CD8-positive, alpha-beta memory T cell (primary cell): ENCODE measurements around the gene CALD1. TPM values are rescaled to one million over a fixed set of nuclear protein-coding genes. Genes with fewer than 3 reads are reported as not detected.

Experiments used
- CTCF ChIA-PET: fragments of 350-600 bp; sonication (Branson Sonifier 250); formaldehyde crosslinking; loops from one replicate; lab custom pipeline; 2021; ENCODE audit warnings: antibody characterized with exemption; lab: Charles Lee
- POLR2A ChIA-PET: fragments of 350-600 bp; sonication (Branson Sonifier 250); formaldehyde crosslinking; loops from one replicate; lab custom pipeline; 2021; ENCODE audit warnings: antibody characterized with exemption; lab: Charles Lee
- DNase-seq, 5 donors: peaks; one replicate each; pipeline versions ENCODE4 v3.0.0 to v3.0.0-alpha.2; 2020 to 2022; ENCODE audit warnings: mixed read lengths in 1 of 5
- H3K27ac ChIP-seq: one replicate; pipeline ENCODE4 v1.7.0; 2013; ENCODE audit warnings: low read depth, mild to moderate bottlenecking, low read length, moderate library complexity
- H3K27me3 ChIP-seq: 2 replicates; pipeline ENCODE4 v1.7.0; 2013; ENCODE audit warnings: low read length, mild to moderate bottlenecking; ENCODE audit not compliant: insufficient read depth, poor library complexity, severe bottlenecking
- H3K36me3 ChIP-seq: 2 replicates; pipeline ENCODE4 v1.7.0; 2013; ENCODE audit warnings: mild to moderate bottlenecking, low read length, moderate library complexity; ENCODE audit not compliant: insufficient read depth
- H3K4me1 ChIP-seq: 2 replicates; pipeline ENCODE4 v1.7.0; 2013; ENCODE audit warnings: mild to moderate bottlenecking, low read length, moderate library complexity; ENCODE audit not compliant: insufficient read depth
- H3K4me3 ChIP-seq: 2 replicates; pipeline ENCODE4 v1.7.0; 2013; ENCODE audit warnings: mild to moderate bottlenecking, low read length
- H3K9me3 ChIP-seq: 2 replicates; pipeline ENCODE4 v1.7.0; 2013; ENCODE audit warnings: mild to moderate bottlenecking, low read length
- H3K27ac Mint-ChIP-seq, 8 donors: one replicate each; pipeline ENCODE4 v1.8.0; 2020 to 2021; ENCODE audit warnings: mixed read lengths in 8 of 8, mild to moderate bottlenecking in 6 of 8, inconsistent platforms in 3 of 8, moderate library complexity in 3 of 8
- H3K27me3 Mint-ChIP-seq, 2 donors: one replicate each; pipeline ENCODE4 v1.8.0; 2020 to 2021; ENCODE audit warnings: mixed read lengths in 2 of 2, mild to moderate bottlenecking in 1 of 2, moderate library complexity in 1 of 2
- H3K36me3 Mint-ChIP-seq, 3 donors: one replicate each; pipeline ENCODE4 v1.8.0; 2020 to 2021; ENCODE audit warnings: mixed read lengths in 3 of 3, inconsistent platforms in 1 of 3, mild to moderate bottlenecking in 1 of 3
- H3K4me1 Mint-ChIP-seq, 3 donors: one replicate each; pipeline ENCODE4 v1.8.0; 2020 to 2021; ENCODE audit warnings: mixed read lengths in 3 of 3, inconsistent platforms in 1 of 3, mild to moderate bottlenecking in 1 of 3
- H3K4me3 Mint-ChIP-seq, 7 donors: one replicate each; pipeline ENCODE4 v1.8.0; 2020 to 2021; ENCODE audit warnings: mixed read lengths in 7 of 7, mild to moderate bottlenecking in 6 of 7, moderate library complexity in 4 of 7, inconsistent platforms in 2 of 7
- H3K9me3 Mint-ChIP-seq, 5 donors: one replicate each; pipeline ENCODE4 v1.8.0; 2020 to 2022; ENCODE audit warnings: mixed read lengths in 5 of 5, mild to moderate bottlenecking in 3 of 5, moderate library complexity in 2 of 5, inconsistent platforms in 1 of 5
- polyA plus RNA-seq: library from polyadenylated mRNA; unstranded; fragments of 300-500 nt; fragmentation: Illumina TruSeq; gene quantifications from one replicate; pipeline ENCODE4 v1.2.3, GENCODE V29; 2021
- total RNA-seq, 2 experiments: library from RNA; stranded (reverse); gene quantifications; one replicate each; pipeline ENCODE4 v1.2.3, GENCODE V29; 2021

CALD1 gene
- total and polyA plus RNA-seq, 3 experiments from 2014 or later: 3.1 to 3.3 TPM; not detected in 1

DNA sequence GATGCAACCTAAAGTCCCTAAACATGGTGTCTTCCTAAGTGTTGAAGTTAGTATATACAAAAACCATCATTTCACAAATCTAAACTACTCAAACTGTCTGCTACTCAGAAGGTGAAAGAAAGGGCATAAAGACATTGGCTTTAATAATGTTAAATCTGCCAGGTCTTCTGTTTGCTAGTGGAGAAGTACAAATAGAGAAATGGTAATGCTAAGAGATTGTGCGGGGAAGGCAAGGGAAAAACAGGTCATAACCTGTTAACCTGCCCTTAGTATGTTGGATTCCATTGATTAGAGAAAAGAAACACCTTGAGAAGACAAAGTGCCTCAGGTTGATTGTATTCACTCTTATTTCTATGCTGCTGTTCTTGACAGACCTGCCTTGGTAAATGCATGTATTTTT, 80.3 kb downstream of the CALD1 start:
- no peak for DNase-seq
- Mint-ChIP-seq H3K4me1 (peaks cover 3 to 10% (median 5%) of the 10 kb centered on the region in 3 donors), H3K27me3 (peaks cover 0 to 3% of the 10 kb centered on the region in 2 donors), H3K27ac (no peak overlapping the region), H3K36me3 (peaks cover 0 to 6% (median 0%) of the 10 kb centered on the region in 3 donors), H3K9me3 (no peaks in the 10 kb centered on the region), H3K4me3 (no peak overlapping the region)
- ChIA-PET CTCF (no interaction called here), POLR2A (no interaction called here)
- Histone ChIP-seq H3K36me3 (no peaks in the 10 kb centered on the region), H3K27me3 (no peaks in the 10 kb centered on the region), H3K27ac (no peak overlapping the region), H3K9me3 (no peaks in the 10 kb centered on the region), H3K4me3 (no peak overlapping the region), H3K4me1 (peaks cover 9% of the 10 kb centered on the region)

DNA sequence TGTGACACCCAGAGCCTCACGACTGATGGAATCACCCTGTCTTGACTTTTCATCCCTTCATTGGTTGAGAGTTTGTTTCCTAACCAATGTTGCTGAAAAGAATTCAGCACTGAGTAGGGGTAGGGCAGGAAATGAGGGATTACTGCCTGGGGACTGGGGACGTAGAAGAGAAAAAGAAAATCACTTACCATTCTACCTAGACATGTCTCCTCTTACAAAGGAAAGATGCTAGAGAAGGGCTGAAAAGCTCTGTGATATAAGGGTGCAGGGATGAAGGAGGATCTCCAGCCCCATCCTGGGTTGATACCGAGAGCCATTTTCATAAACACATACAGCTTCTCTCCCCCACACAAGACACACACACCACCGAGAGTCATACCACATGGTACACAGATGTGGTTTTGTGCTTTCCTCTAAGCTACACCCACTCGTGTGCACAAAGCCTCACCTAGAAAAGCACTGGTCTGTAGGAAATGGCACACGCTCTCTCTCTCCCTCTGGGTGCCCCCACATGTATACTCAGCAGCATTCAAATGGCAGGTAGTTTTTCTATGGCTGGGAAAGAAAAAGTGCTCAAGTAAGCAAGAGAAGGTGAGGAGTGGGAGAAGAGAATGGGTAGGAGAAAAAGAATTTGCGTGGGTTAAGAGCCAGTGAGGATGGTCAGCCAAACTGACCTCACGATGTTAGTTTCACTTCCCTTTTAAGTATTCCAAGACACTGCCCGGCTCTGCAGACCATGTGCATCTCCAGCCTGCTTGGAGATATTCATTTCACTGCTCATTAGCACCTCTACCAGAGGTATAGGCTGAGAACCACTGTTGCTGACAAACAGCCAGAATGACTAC, 85.8 kb downstream of the CALD1 start:
- Mint-ChIP-seq H3K9me3 (no peaks in the 10 kb centered on the region), H3K4me3 (peak overlapping the region; percentile 34 to 78 (median 74)), H3K36me3 (no peaks in the 10 kb centered on the region), H3K27ac (peak overlapping the region in 6 of 8 donors; percentile 37 to 56 (median 50)), H3K4me1 (peaks cover 13 to 16% (median 15%) of the 10 kb centered on the region in 3 donors), H3K27me3 (peaks cover 1 to 3% of the 10 kb centered on the region in 2 donors)
- Histone ChIP-seq H3K36me3 (no peaks in the 10 kb centered on the region), H3K4me3 (peak overlapping the region; percentile 42), H3K27me3 (no peaks in the 10 kb centered on the region), H3K27ac (no peak overlapping the region), H3K4me1 (peaks cover 10% of the 10 kb centered on the region), H3K9me3 (no peaks in the 10 kb centered on the region)
- ChIA-PET CTCF (interaction anchor here (1.3 kb wide), 1 partner anchor 17 kb away, joined by 3 read pairs; no protein-coding TSS in a partner anchor), POLR2A (no interaction called here)
- peak in 3 of 5 donors; percentile 31 to 65 (median 47) for DNase-seq

DNA sequence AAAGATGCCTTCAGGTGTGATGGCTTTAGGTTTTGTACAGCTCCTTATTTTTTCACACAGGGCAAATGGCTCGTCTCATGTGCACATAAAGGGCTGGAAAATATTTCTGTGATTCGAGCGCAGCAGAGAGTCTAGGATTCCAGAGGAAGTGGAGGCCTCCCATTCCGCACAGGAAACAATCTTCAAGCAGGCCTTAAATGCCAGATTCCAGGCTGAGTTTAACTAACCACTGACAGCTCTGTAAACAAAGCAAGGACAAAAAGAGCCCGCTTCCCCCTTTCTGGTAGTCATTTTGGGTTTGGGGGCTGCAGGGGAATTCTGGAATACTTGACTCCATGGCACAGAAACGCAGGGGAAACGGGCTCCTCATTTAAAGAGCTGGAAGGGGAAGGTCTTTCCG, 87.2 kb downstream of the CALD1 start:
- DNase-seq: no peak
- POLR2A ChIA-PET: no interaction called here
- Histone ChIP-seq H3K27ac (no peak overlapping the region), H3K36me3 (no peaks in the 10 kb centered on the region), H3K4me1 (peaks cover 10% of the 10 kb centered on the region), H3K4me3 (no peak overlapping the region), H3K9me3 (no peaks in the 10 kb centered on the region), H3K27me3 (no peaks in the 10 kb centered on the region)
- peaks cover 13 to 16% (median 15%) of the 10 kb centered on the region in 3 donors for H3K4me1 Mint-ChIP-seq
- H3K36me3 Mint-ChIP-seq: no peaks in the 10 kb centered on the region
- no peak overlapping the region for H3K27ac Mint-ChIP-seq
- H3K9me3 Mint-ChIP-seq: no peaks in the 10 kb centered on the region
- CTCF ChIA-PET: no interaction called here
- H3K4me3 Mint-ChIP-seq: no peak overlapping the region
- H3K27me3 Mint-ChIP-seq: peaks cover 1 to 3% of the 10 kb centered on the region in 2 donors

DNA sequence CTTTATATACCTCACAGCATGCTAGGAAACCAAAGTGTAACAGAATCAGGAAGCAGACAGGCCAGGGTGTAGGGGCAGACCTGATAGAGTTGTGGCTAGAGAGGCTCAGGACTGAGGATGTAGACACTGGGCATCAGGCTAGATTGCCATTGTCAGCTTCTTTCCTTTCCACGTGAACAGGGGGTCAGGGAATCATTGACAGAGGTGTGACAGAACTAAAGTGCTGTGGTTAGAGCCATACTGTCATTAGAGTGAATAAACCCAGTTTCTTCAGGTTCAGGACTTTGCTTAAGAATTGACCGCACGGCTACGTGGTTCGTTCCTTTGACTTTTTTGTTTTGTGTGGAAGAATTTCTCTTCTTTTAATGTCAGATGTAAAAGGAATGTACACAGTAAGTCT, 90.7 kb downstream of the CALD1 start:
- Mint-ChIP-seq H3K36me3 (peaks cover 0 to 1% (median 0%) of the 10 kb centered on the region in 3 donors), H3K4me1 (peaks cover 6 to 9% (median 8%) of the 10 kb centered on the region in 3 donors), H3K9me3 (no peaks in the 10 kb centered on the region), H3K27me3 (peaks cover under 1 to 15% of the 10 kb centered on the region in 2 donors), H3K27ac (no peak overlapping the region), H3K4me3 (no peak overlapping the region)
- peaks cover 10% of the 10 kb centered on the region for H3K4me1 ChIP-seq
- CTCF ChIA-PET: no interaction called here
- DNase-seq: no peak
- POLR2A ChIA-PET: no interaction called here
- no peaks in the 10 kb centered on the region for H3K27me3 ChIP-seq
- H3K36me3 ChIP-seq: no peaks in the 10 kb centered on the region
- no peak overlapping the region for H3K4me3 ChIP-seq
- H3K9me3 ChIP-seq: no peaks in the 10 kb centered on the region
- no peak overlapping the region for H3K27ac ChIP-seq

DNA sequence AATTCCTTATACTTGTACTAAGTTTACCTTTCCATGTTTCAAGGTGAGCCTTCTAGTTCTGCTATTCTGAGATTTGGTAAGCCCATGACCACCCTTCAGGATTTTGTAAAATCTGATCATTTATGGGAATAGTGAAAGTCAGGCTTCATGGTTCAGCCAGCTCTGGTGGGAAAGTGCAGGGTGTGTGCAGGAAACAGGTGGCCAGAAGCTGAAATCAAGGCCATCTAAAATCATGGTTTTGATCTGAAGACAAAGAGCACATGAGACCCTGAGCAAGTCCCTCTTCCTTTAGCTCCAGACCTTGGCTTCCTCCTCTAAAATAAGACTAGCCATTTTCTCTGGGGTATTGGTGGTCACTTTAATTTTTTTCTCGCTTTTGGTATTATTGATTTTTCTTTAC, 91.3 kb downstream of the CALD1 start:
- ChIA-PET POLR2A (no interaction called here), CTCF (no interaction called here)
- H3K9me3 ChIP-seq: no peaks in the 10 kb centered on the region
- H3K4me1 ChIP-seq: peaks cover 4% of the 10 kb centered on the region
- Mint-ChIP-seq H3K9me3 (no peaks in the 10 kb centered on the region), H3K27ac (peak overlapping the region in 1 of 8 donors; percentile 59), H3K4me1 (peaks cover under 1 to 2% (median 2%) of the 10 kb centered on the region in 3 donors), H3K4me3 (no peak overlapping the region), H3K36me3 (peaks cover 0 to 1% (median 0%) of the 10 kb centered on the region in 3 donors), H3K27me3 (peaks cover 0 to 18% of the 10 kb centered on the region in 2 donors)
- no peak overlapping the region for H3K4me3 ChIP-seq
- DNase-seq: no peak
- no peak overlapping the region for H3K27ac ChIP-seq
- H3K27me3 ChIP-seq: no peaks in the 10 kb centered on the region
- no peaks in the 10 kb centered on the region for H3K36me3 ChIP-seq

DNA sequence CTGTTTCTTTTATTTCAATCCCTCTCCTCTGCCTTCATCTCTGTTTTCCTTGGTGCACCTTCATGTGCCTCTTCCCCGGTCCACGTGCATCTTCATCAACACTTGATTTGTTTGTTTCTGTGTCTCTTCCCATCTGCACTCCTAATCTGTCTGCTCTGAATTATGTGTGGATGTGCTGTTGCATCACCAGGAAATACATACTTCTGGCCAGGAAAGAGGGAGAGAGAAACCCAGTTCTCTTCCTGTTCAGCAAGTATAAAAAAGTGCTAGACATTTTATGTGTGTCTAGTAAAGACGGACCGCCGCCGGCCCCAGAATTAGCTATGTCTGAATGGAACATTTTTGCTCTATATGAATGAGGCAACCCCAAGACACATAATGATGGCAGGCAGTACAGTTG, 93.8 kb downstream of the CALD1 start:
- Histone ChIP-seq H3K4me1 (no peaks in the 10 kb centered on the region), H3K36me3 (no peaks in the 10 kb centered on the region), H3K27me3 (no peaks in the 10 kb centered on the region), H3K9me3 (no peaks in the 10 kb centered on the region), H3K27ac (no peak overlapping the region), H3K4me3 (no peak overlapping the region)
- peaks cover 0 to 3% (median 0%) of the 10 kb centered on the region in 5 donors for H3K9me3 Mint-ChIP-seq
- peaks cover 0 to 25% of the 10 kb centered on the region in 2 donors for H3K27me3 Mint-ChIP-seq
- H3K27ac Mint-ChIP-seq: no peak overlapping the region
- H3K36me3 Mint-ChIP-seq: peaks cover 0 to 1% (median 0%) of the 10 kb centered on the region in 3 donors
- H3K4me3 Mint-ChIP-seq: no peak overlapping the region
- ChIA-PET POLR2A (no interaction called here), CTCF (interaction anchor here (1.2 kb wide), 1 partner anchor 113 kb away, joined by 3 read pairs; the partner anchor contains the start of gene AGBL3)
- no peaks in the 10 kb centered on the region for H3K4me1 Mint-ChIP-seq
- DNase-seq: no peak

DNA sequence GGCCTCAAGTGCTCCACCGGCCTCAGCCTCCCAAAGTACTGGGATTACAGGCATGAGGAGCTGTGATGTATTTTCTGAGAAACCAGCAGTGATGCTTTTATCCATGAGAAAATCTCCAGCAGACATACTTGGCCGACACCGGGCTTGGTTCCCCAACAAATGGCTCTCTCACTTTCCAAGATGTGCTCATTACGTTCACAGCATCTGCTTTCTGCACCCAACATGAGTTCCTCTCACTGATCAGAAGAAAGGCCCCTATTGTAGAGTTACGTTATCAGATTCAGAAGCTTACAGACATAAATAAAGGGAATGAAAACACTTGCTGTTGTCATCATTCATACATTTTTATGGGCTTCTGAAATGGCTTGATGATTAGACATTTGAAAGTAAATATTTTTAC, 95.0 kb downstream of the CALD1 start:
- H3K4me1 ChIP-seq: no peaks in the 10 kb centered on the region
- H3K27ac ChIP-seq: no peak overlapping the region
- H3K4me1 Mint-ChIP-seq: no peaks in the 10 kb centered on the region
- no peaks in the 10 kb centered on the region for H3K9me3 ChIP-seq
- POLR2A ChIA-PET: no interaction called here
- H3K9me3 Mint-ChIP-seq: peaks cover 0 to 3% (median 0%) of the 10 kb centered on the region in 5 donors
- no peaks in the 10 kb centered on the region for H3K36me3 ChIP-seq
- CTCF ChIA-PET: no interaction called here
- peaks cover 0 to 25% of the 10 kb centered on the region in 2 donors for H3K27me3 Mint-ChIP-seq
- DNase-seq: no peak
- peaks cover 0 to 1% (median 0%) of the 10 kb centered on the region in 3 donors for H3K36me3 Mint-ChIP-seq
- H3K27me3 ChIP-seq: no peaks in the 10 kb centered on the region
- H3K27ac Mint-ChIP-seq: no peak overlapping the region
- no peak overlapping the region for H3K4me3 ChIP-seq
- H3K4me3 Mint-ChIP-seq: no peak overlapping the region

DNA sequence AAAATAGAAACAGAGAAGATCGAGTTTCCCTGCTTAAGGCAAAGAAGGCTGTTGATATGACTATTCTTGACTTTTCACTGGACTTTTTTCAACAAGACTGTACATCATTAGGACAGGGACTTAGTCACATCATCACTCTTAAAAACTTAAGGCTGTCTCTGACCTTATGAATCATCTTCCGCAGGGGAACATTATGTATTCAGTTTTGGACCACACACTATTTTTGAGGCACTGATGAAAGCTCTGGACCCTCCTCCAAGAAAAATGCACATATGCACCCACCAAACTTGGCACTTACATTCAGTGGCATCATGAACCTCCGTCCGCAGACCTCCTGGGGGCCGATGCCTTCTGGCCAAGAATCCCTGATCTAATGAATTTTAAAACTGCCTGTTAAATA, 96.4 kb downstream of the CALD1 start:
- H3K4me3 Mint-ChIP-seq: no peak overlapping the region

More for the DNA sequence above, 96.4 kb downstream of the CALD1 start:
- Mint-ChIP-seq H3K27ac (no peak overlapping the region), H3K27me3 (peaks cover 0 to 25% of the 10 kb centered on the region in 2 donors), H3K36me3 (peaks cover 0 to 1% (median 0%) of the 10 kb centered on the region in 3 donors), H3K9me3 (peaks cover 0 to 3% (median 0%) of the 10 kb centered on the region in 5 donors), H3K4me1 (no peaks in the 10 kb centered on the region)
- no peaks in the 10 kb centered on the region for H3K27me3 ChIP-seq
- no peak overlapping the region for H3K4me3 ChIP-seq
- CTCF ChIA-PET: no interaction called here
- POLR2A ChIA-PET: no interaction called here
- H3K9me3 ChIP-seq: no peaks in the 10 kb centered on the region
- no peak for DNase-seq
- no peak overlapping the region for H3K27ac ChIP-seq
- no peaks in the 10 kb centered on the region for H3K4me1 ChIP-seq
- no peaks in the 10 kb centered on the region for H3K36me3 ChIP-seq
